Natural killer cell (primary cell): ENCODE measurements around the gene HLF. TPM values are rescaled to one million over a fixed set of nuclear protein-coding genes. Genes with fewer than 3 reads are reported as not detected.

Experiments used
- ATAC-seq, 3 donors: fragments of 150-1000 bp in 2 of 3; fragments of 200-7000 bp in 1 of 3; cut with Tn5 transposase; 1 replicate in 1 of 3; 2 replicates in 2 of 3; pipeline ENCODE4 v1.10.0; 2021; ENCODE audit warnings: mild to moderate bottlenecking in 2 of 3, moderate library complexity in 2 of 3
- DNase-seq, 2 donors: peaks; one replicate each; pipeline versions ENCODE4 v3.0.0 to v3.0.0-alpha.2; 2013 to 2021; ENCODE audit warnings: mixed read lengths in 1 of 2
- H3K27ac ChIP-seq: one replicate; pipeline ENCODE4 v1.5.1; 2013; ENCODE audit warnings: mild to moderate bottlenecking, low read length
- H3K27me3 ChIP-seq: one replicate; pipeline ENCODE4 v1.6.1; 2013; ENCODE audit warnings: low read length; ENCODE audit not compliant: control insufficient read depth, insufficient read depth
- H3K36me3 ChIP-seq: one replicate; pipeline ENCODE4 v1.6.1; 2013; ENCODE audit warnings: low read length; ENCODE audit not compliant: control insufficient read depth, insufficient read depth
- H3K4me1 ChIP-seq: one replicate; pipeline ENCODE4 v1.6.1; 2013; ENCODE audit warnings: low read length; ENCODE audit not compliant: control insufficient read depth, insufficient read depth
- H3K4me3 ChIP-seq: one replicate; pipeline ENCODE4 v1.5.1; 2013; ENCODE audit warnings: low read length
- H3K9me3 ChIP-seq: one replicate; pipeline ENCODE4 v1.6.1; 2013; ENCODE audit warnings: low read length; ENCODE audit not compliant: control insufficient read depth, insufficient read depth
- H3K27ac Mint-ChIP-seq, 2 donors: one replicate each; pipeline ENCODE4 v1.8.0; 2022; ENCODE audit warnings: mild to moderate bottlenecking in 2 of 2, mixed read lengths in 2 of 2, moderate library complexity in 1 of 2
- H3K27me3 Mint-ChIP-seq, 2 donors: one replicate each; pipeline ENCODE4 v1.8.0; 2022; ENCODE audit warnings: low read depth in 2 of 2, mixed read lengths in 2 of 2
- H3K36me3 Mint-ChIP-seq: one replicate; pipeline ENCODE4 v1.8.0; 2022; ENCODE audit warnings: mixed read lengths
- H3K4me1 Mint-ChIP-seq, 2 donors: one replicate each; pipeline ENCODE4 v1.8.0; 2022; ENCODE audit warnings: mixed read lengths in 2 of 2
- H3K4me3 Mint-ChIP-seq: one replicate; pipeline ENCODE4 v1.8.0; 2022; ENCODE audit warnings: mild to moderate bottlenecking, moderate library complexity, mixed read lengths
- H3K9me3 Mint-ChIP-seq, 2 donors: one replicate each; pipeline ENCODE4 v1.8.0; 2022; ENCODE audit warnings: mixed read lengths in 2 of 2
- CTCF ChIP-seq: fragments of 200-600 bp; IDR thresholded peaks from one replicate; pipeline ENCODE4 v1.8.0; 2022; ENCODE audit warnings: antibody characterized with exemption
- WGBS: methylation state at CpG from one replicate; pipeline ENCODE4 v1.1.7; 2013; ENCODE audit warnings: missing lambda C conversion rate; ENCODE audit not compliant: insufficient coverage; 5-methylcytosine and 5-hydroxymethylcytosine counted together
- intact Hi-C: fragments of 100-400 bp; cut with micrococcal nuclease; formaldehyde crosslinking; loops from one replicate; pipeline ENCODE4 v1.14.2; 2022
- total RNA-seq, 4 donors: library from RNA; stranded (reverse); fragments of 120-200 nt in 1 of 4; gene quantifications; one replicate each; pipeline versions ENCODE4 v1.2.3 to v1.2.4, GENCODE V29; 2013 to 2022

HLF gene
- total RNA-seq, 3 donors from 2014 or later (not counting 1 experiment from before 2014, with no cell fraction given), result 0.14 to 0.59 (median 0.15) TPM

DNA sequence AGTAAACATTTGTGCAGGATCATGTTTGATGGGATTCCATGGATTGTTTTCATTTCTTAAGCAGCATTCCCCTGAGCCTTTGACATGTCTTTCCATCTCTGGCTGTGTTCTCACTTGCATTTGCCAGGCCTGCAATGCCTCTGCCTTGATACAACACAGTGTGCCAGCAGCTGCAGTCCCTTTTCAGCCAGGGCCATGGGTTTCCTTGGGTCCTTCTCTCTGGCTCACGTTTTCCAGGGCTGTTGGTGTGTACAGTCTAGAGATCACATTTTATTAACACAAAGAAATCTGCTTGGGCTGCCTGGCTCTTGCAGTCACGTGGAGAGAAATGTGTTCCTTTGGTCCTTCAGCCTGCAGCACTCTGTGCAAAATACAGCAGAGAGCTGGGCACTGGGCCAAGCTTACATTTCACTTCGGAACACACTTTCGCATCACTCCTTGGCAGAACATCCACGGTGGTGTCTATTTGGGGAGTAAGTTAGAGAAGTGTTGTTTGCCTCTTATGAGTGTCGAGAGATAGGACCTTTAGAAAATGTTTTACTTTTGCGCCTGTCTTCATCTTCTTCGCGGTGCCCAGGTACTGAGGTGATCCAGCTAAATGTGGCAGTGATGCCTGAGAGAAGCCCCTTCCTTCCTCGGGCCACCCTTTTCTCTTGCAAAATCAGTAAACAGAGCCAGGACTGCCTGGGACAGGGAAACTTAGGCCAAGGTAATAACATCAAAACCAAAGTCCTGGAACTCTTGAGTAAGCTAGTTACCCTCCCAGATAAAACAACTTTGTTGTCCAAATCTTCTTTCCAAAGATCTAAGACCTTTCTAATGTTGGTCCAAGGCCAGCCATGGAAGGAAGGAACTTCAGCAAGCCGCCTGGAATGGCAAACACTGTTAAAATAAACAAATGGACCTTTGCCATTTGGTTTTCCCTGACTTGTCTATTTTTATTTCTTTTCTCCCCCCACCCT lies 20.9 kb downstream of the HLF start:
- ATAC-seq (no peak), DNase-seq (no peak)
- Histone ChIP-seq H3K4me1 (no peaks in the 10 kb centered on the region), H3K27me3 (no peaks in the 10 kb centered on the region), H3K9me3 (no peaks in the 10 kb centered on the region), H3K36me3 (no peaks in the 10 kb centered on the region), H3K27ac (no peak overlapping the region), H3K4me3 (no peak overlapping the region)
- intact Hi-C loops, result no loop called here
- no peaks in the 10 kb centered on the region for H3K36me3 Mint-ChIP-seq
- no peaks in the 10 kb centered on the region for H3K9me3 Mint-ChIP-seq
- no peaks in the 10 kb centered on the region for H3K4me1 Mint-ChIP-seq
- no peak for TF ChIP-seq CTCF
- peaks cover 0 to 13% of the 10 kb centered on the region in 2 donors for H3K27me3 Mint-ChIP-seq
- 69% methylated on average over 11 of the region's 11 CpGs for WGBS
- H3K27ac Mint-ChIP-seq, result no peak overlapping the region
- H3K4me3 Mint-ChIP-seq, result no peak overlapping the region

DNA sequence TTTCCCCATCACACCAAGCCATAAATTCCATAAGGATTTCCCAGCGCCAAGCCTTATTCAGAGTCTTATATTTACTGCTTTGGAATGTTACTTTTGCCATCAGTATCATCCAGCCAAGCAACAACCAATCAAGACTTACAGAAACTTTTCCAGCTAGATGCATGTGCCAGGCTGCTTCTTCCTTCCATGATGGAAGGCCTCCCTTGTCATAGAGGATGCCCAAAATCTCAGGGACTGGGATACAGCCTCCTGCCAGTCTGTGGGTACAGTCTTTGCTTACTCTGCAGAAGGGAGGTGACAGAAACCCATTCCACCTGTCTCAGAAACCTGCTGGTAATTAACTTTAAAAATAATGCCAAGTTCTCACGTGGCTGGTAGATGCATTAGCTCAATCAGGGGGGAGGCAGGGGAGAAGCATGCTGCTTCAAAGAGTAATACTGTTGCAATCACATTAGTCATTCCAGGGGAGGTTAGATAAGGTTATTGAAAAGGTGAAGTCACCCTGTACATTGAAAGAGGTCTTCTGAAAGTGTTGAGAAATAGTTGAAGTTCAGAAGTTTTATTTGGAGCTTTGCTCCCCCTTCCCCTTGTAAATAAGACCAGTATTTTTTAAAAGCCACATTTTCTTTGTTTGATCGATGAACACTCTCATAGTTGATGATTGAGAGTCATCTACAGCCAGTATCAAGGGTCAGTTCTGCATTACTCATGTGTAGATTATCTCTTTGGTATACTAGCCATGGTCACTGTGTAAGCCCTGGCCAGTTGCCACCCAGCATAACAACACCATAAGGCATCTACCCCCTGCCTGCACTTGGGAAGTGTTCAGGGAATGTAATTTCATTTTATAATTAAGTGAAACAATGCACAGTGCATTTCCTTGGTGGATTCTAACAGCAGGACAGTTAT lies 22.2 kb downstream of the HLF start:
- no peaks in the 10 kb centered on the region for H3K4me1 Mint-ChIP-seq
- no peak for DNase-seq
- Histone ChIP-seq H3K4me3 (no peak overlapping the region), H3K36me3 (no peaks in the 10 kb centered on the region), H3K27ac (no peak overlapping the region), H3K27me3 (no peaks in the 10 kb centered on the region), H3K9me3 (no peaks in the 10 kb centered on the region), H3K4me1 (no peaks in the 10 kb centered on the region)
- WGBS, result 61% methylated on average over 3 of the region's 3 CpGs
- H3K36me3 Mint-ChIP-seq, result no peaks in the 10 kb centered on the region
- H3K27ac Mint-ChIP-seq, result no peak overlapping the region
- intact Hi-C loops, result no loop called here
- no peak for ATAC-seq
- TF ChIP-seq CTCF, result no peak
- no peak overlapping the region for H3K4me3 Mint-ChIP-seq
- peaks cover 0 to 7% of the 10 kb centered on the region in 2 donors for H3K27me3 Mint-ChIP-seq
- no peaks in the 10 kb centered on the region for H3K9me3 Mint-ChIP-seq

- Mint-ChIP-seq H3K36me3 (no peaks in the 10 kb centered on the region), H3K9me3 (no peaks in the 10 kb centered on the region), H3K4me1 (no peaks in the 10 kb centered on the region), H3K27ac (no peak overlapping the region), H3K4me3 (no peak overlapping the region), H3K27me3 (peaks cover under 1 to 3% of the 10 kb centered on the region in 2 donors)
- H3K9me3 ChIP-seq, result no peaks in the 10 kb centered on the region
- H3K27ac ChIP-seq, result no peak overlapping the region
- no peak overlapping the region for H3K4me3 ChIP-seq
- intact Hi-C loops, result no loop called here
- H3K27me3 ChIP-seq, result no peaks in the 10 kb centered on the region
- no peak for ATAC-seq
- 90% methylated on average over 5 of the region's 7 CpGs for WGBS
- H3K4me1 ChIP-seq, result no peaks in the 10 kb centered on the region
- TF ChIP-seq CTCF, result no peak
- DNase-seq, result no peak
- no peaks in the 10 kb centered on the region for H3K36me3 ChIP-seq
These were observed 23.8 kb downstream of the HLF start for GRCh38 chr17:55288356-55289105.
